HFF-Myc (cell line): ENCODE measurements around the gene PRSS27.
"Not testable (repeated sequence)": the region's sequence is repeated elsewhere in the genome, so short reads cannot be mapped to it uniquely, and the experiment has no call there.

Source experiments
- DNase-seq: peaks from one replicate; pipeline ENCODE4 v3.0.0-alpha.2; 2011; ENCODE audit warnings: low read depth; ENCODE audit errors: extremely low read depth
- H3K4me3 ChIP-seq: replicated peaks from 2 replicates; pipeline ENCODE4 v1.5.1; 2011; ENCODE audit warnings: low read depth, mild to moderate bottlenecking, control low read depth, low read length
- TF ChIP-seq, protein P1 (sequence below): IDR thresholded peaks from 2 replicates; pipeline ENCODE4 v1.5.1; 2012; ENCODE audit warnings: mild to moderate bottlenecking, low read depth, low read length, control low read depth; ENCODE audit errors: missing control alignments

PRSS27 gene

DNA sequence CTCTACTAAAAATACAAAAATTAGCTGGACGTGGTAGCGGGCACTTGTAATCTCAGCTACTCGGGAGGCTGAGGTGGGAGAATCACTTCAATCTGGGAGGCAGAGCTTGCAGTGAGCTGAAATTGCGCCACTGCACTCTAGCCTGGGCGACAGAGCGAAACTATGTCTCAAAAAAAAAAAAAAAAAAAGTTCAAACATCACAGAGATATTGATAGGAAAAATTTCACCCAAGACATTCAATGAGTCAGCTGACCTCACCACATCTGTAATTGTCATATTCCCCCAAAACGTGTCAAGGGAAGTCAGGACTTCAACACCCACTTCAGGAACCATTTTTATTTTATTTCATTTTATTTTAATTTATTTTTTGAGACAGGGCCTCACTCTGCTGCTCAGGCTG, 8.0 kb upstream of the PRSS27 start:
- TF ChIP-seq, protein P1, sequence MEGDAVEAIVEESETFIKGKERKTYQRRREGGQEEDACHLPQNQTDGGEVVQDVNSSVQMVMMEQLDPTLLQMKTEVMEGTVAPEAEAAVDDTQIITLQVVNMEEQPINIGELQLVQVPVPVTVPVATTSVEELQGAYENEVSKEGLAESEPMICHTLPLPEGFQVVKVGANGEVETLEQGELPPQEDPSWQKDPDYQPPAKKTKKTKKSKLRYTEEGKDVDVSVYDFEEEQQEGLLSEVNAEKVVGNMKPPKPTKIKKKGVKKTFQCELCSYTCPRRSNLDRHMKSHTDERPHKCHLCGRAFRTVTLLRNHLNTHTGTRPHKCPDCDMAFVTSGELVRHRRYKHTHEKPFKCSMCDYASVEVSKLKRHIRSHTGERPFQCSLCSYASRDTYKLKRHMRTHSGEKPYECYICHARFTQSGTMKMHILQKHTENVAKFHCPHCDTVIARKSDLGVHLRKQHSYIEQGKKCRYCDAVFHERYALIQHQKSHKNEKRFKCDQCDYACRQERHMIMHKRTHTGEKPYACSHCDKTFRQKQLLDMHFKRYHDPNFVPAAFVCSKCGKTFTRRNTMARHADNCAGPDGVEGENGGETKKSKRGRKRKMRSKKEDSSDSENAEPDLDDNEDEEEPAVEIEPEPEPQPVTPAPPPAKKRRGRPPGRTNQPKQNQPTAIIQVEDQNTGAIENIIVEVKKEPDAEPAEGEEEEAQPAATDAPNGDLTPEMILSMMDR, result no peak
- no peak for DNase-seq
- H3K4me3 ChIP-seq, result no peak overlapping the region

- no peak overlapping the region for H3K4me3 ChIP-seq
- no peak for DNase-seq
- TF ChIP-seq, protein P1, result no peak
Measured at GRCh38 chr16:2726923-2727322, 6.9 kb upstream of the PRSS27 start.

DNA sequence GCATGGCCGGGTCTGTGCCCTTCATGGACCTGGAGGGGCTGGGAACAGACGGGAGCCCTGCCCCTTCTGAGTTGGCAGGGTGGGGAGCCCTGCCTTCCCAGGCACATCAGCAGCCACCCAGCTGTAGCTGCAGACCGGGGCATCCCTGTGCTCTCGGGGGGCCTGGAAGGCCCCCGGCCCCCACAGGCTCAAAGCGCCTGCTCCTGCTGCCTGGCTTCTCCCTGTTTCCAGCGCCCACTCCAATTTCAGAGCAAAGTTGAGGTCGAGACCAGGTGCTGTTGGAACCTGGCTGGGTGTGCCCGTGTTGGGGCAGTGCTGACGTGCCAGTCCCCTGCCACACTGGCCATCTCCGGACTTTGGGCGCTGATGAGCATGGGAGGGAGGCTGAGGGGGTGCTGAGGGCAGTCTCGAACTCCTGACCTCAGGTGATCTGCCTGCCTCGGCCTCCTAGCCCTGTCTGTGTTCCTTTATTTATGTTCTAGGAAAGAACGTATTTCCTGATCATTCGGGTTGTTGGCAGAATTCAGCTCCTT, 4.9 kb upstream of the PRSS27 start:
- TF ChIP-seq, protein P1, result no peak
- H3K4me3 ChIP-seq, result no peak overlapping the region
- DNase-seq, result no peak

GRCh38 chr16:2724088-2724676, 4.2 kb upstream of the PRSS27 start:
- H3K4me3 ChIP-seq, result no peak overlapping the region
- TF ChIP-seq, protein P1, result no peak
- DNase-seq, result no peak

DNA sequence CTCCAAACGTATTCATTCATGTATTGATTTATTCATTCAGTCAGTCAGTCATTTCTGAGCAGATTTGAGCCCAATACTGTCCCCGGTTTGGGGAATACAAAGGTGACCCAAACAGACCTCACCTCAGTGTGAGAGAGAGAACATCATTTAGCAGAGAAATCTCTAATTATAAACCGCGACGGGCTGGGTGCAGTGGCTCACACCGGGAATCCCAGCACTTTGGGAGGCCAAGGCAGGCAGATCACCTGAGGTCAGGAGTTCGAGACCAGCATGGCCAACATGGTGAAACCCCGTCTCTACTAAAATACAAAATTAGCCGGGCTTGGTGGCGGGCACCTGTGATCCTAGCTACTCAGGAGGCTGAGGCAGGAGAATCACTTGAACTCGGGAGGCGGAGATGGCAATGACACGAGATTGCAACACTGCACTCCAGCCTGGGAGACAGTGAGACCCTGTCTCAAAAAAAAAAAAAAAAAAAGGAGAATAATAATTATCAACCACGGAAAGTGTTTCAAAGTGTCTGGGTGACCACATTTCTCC, 1.7 kb upstream of the PRSS27 start:
- H3K4me3 ChIP-seq, result peak overlapping the region; percentile 54
- DNase-seq, result not testable (repeated sequence)

- TF ChIP-seq, protein P1, result peak; percentile 41
- peak overlapping the region; percentile 54 for H3K4me3 ChIP-seq
- DNase-seq, result peak; percentile 27
Measured at GRCh38 chr16:2720719-2721633, 952 bp upstream of the PRSS27 start.
